PC-9 (cell line): ENCODE data around the gene CD300E. TPM values are rescaled to one million over a fixed set of nuclear protein-coding genes. Genes with fewer than 3 reads are reported as not detected.
"Not testable (repeated sequence)": the region's sequence is repeated elsewhere in the genome, so short reads cannot be mapped to it uniquely, and the experiment has no call there.

Experiments used
- BruUV-seq: library from RNA; stranded (reverse); fragments of 400-500 nt; replicated peaks from 2 replicates; lab custom pipeline; 2021; lab: Mats Ljungman, UMichigan
- CTCF ChIA-PET: fragments of 300-600 bp; sonication (Branson Sonifier 250); formaldehyde crosslinking; loops from one replicate; lab custom pipeline; 2022; ENCODE audit warnings: antibody characterized with exemption; lab: Charles Lee
- POLR2A ChIA-PET: fragments of 300-600 bp; sonication (Branson Sonifier 250); formaldehyde crosslinking; loops from one replicate; lab custom pipeline; 2022; ENCODE audit warnings: antibody characterized with exemption; ENCODE audit not compliant: unreplicated experiment; lab: Charles Lee
- DNase-seq, 2 experiments: peaks; one replicate each; pipeline versions ENCODE4 v3.0.0 to v3.0.0-alpha.2; 2015 to 2022; ENCODE audit warnings: mixed read lengths in 1 of 2
- H2AFZ ChIP-seq: fragments of 200-600 bp; sonication (generic); 2 replicates; pipeline ENCODE4 v1.8.1; 2017; ENCODE audit warnings: antibody characterized with exemption
- H3F3A ChIP-seq: fragments of 200-600 bp; sonication (generic); 2 replicates; pipeline ENCODE4 v1.8.1; 2017; ENCODE audit warnings: antibody characterized with exemption, mild to moderate bottlenecking, low read depth; ENCODE audit not compliant: insufficient read depth
- H3K27ac ChIP-seq: fragments of 200-600 bp; sonication (generic); 2 replicates; pipeline ENCODE4 v1.6.1; 2016; ENCODE audit warnings: mixed run types
- H3K27me3 ChIP-seq: fragments of 200-600 bp; sonication (generic); 2 replicates; pipeline ENCODE4 v1.6.1; 2016; ENCODE audit warnings: low read depth, mixed run types; ENCODE audit not compliant: insufficient read depth
- H3K36me3 ChIP-seq: fragments of 200-600 bp; sonication (generic); 2 replicates; pipeline ENCODE4 v1.6.1; 2016; ENCODE audit warnings: low read depth, mixed run types
- H3K4me1 ChIP-seq: fragments of 200-600 bp; sonication (generic); replicated peaks from 2 replicates; pipeline ENCODE4 v1.6.1; 2016; ENCODE audit warnings: mixed run types; ENCODE audit not compliant: insufficient read depth
- H3K4me2 ChIP-seq: fragments of 200-600 bp; sonication (generic); 2 replicates; pipeline ENCODE4 v1.6.1; 2017; ENCODE audit warnings: mixed run types
- H3K4me3 ChIP-seq: fragments of 200-600 bp; sonication (generic); 2 replicates; pipeline ENCODE4 v1.6.1; 2016; ENCODE audit warnings: mixed run types
- H3K79me2 ChIP-seq: fragments of 200-600 bp; sonication (generic); 2 replicates; pipeline ENCODE4 v1.6.1; 2017; ENCODE audit warnings: low read depth, mixed run types
- H3K9me2 ChIP-seq: fragments of 200-600 bp; sonication (generic); 2 replicates; pipeline ENCODE4 v1.8.1; 2017; ENCODE audit warnings: mild to moderate bottlenecking; ENCODE audit not compliant: insufficient read depth
- H3K9me3 ChIP-seq: fragments of 200-600 bp; sonication (generic); 2 replicates; pipeline ENCODE4 v1.8.1; 2016; ENCODE audit warnings: low read depth; ENCODE audit not compliant: insufficient read depth
- H4K20me1 ChIP-seq: fragments of 200-600 bp; sonication (generic); 2 replicates; pipeline ENCODE4 v1.8.1; 2017; ENCODE audit not compliant: insufficient read depth
- EZH2 ChIP-seq: fragments of 200-600 bp; sonication (generic); IDR thresholded peaks from 2 replicates; pipeline ENCODE4 v1.8.0; 2017; ENCODE audit warnings: antibody characterized with exemption, low read depth
- intact Hi-C: fragments of 100-400 bp; cut with micrococcal nuclease; formaldehyde crosslinking; loops from one replicate; pipeline ENCODE4 v1.10.0; 2022; ENCODE audit not compliant: unreplicated experiment
- total RNA-seq: library from RNA; stranded (reverse); gene quantifications from 2 replicates; pipeline ENCODE4 v1.2.3, GENCODE V29; 2021
- TF ChIP-seq, protein P1 (sequence below): fragments of 200-600 bp; sonication (generic); conservative IDR thresholded peaks from 2 replicates; pipeline ENCODE4 v1.6.1; 2017; ENCODE audit warnings: mixed run types, antibody characterized with exemption, mild to moderate bottlenecking, moderate library complexity

CD300E gene
- total RNA-seq, 1 experiment from 2014 or later: not detected

DNA sequence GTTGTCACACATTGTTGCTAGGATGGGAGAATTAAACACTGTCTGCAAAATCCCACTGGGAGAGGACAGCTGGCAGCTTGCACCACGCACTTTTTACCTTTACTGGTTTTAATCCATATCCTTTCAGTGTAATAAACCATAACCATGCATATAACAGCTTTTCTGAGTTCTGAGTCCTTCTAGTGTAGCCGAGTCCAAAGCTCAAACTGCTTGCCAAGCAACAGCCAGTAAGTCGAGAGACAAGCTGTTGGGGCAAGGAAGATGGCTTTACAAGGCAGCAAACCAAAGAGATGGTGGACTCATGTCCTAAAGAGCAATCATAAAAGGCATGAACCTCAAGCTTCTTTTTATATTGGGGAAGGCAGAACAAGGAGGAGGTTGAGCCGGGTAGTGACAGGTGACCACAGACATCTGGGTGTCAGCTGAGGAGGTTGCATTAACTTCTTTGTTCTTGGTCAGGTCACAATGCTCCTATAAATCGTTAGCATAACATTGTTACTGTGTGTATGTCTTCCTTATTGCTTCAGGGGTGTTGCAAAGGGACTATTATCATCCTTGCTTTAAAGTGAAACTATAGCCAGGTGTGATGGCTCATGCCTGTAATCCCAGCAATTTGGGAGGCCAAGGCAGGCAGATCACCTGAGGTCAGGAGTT, 48.9 kb downstream of the CD300E start:
- H3K9me2 ChIP-seq: no peaks in the 10 kb centered on the region
- no peaks in the 10 kb centered on the region for H3K36me3 ChIP-seq
- H3K27me3 ChIP-seq: peaks cover 92% of the 10 kb centered on the region
- H3F3A ChIP-seq: no peaks in the 10 kb centered on the region
- TF ChIP-seq, protein P1, sequence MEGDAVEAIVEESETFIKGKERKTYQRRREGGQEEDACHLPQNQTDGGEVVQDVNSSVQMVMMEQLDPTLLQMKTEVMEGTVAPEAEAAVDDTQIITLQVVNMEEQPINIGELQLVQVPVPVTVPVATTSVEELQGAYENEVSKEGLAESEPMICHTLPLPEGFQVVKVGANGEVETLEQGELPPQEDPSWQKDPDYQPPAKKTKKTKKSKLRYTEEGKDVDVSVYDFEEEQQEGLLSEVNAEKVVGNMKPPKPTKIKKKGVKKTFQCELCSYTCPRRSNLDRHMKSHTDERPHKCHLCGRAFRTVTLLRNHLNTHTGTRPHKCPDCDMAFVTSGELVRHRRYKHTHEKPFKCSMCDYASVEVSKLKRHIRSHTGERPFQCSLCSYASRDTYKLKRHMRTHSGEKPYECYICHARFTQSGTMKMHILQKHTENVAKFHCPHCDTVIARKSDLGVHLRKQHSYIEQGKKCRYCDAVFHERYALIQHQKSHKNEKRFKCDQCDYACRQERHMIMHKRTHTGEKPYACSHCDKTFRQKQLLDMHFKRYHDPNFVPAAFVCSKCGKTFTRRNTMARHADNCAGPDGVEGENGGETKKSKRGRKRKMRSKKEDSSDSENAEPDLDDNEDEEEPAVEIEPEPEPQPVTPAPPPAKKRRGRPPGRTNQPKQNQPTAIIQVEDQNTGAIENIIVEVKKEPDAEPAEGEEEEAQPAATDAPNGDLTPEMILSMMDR: no peak
- no peak for TF ChIP-seq EZH2
- H4K20me1 ChIP-seq: no peaks in the 10 kb centered on the region
- no TSS peak for BruUV-seq
- ChIA-PET CTCF (no interaction called here), POLR2A (no interaction called here)
- no peaks in the 10 kb centered on the region for H3K4me1 ChIP-seq
- no peak overlapping the region for H2AFZ ChIP-seq
- H3K9me3 ChIP-seq: no peaks in the 10 kb centered on the region
- no peak overlapping the region for H3K4me2 ChIP-seq
- no peaks in the 10 kb centered on the region for H3K79me2 ChIP-seq
- H3K27ac ChIP-seq: no peak overlapping the region
- no peak overlapping the region for H3K4me3 ChIP-seq
- DNase-seq: no peak
- intact Hi-C loops: no loop called here

DNA sequence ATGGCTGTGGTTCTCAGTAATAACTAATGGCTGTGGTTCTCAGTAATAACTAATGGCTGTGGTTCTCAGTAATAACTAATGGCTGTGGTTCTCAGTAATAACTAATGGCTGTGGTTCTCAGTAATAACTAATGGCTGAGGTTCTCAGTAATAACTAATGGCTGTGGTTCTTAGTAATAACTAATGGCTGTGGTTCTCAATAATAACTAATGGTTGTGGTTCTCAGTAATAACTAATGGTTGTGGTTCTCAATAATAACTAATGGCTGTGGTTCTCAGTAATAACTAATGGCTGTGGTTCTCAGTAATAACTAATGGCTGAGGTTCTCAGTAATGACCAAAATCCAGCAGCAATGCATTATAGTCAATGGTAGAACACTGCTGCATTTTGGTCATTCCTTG, 49.9 kb downstream of the CD300E start:
- H4K20me1 ChIP-seq, H3K9me3 ChIP-seq, H3K27ac ChIP-seq, POLR2A ChIA-PET, BruUV-seq, H3K9me2 ChIP-seq, H3K4me1 ChIP-seq, DNase-seq, H3F3A ChIP-seq, H3K4me3 ChIP-seq, H3K4me2 ChIP-seq, H3K36me3 ChIP-seq, H3K79me2 ChIP-seq, intact Hi-C loops, CTCF ChIA-PET, H2AFZ ChIP-seq: not testable (repeated sequence)
- H3K27me3 ChIP-seq: peaks cover 83% of the 10 kb centered on the region

DNA sequence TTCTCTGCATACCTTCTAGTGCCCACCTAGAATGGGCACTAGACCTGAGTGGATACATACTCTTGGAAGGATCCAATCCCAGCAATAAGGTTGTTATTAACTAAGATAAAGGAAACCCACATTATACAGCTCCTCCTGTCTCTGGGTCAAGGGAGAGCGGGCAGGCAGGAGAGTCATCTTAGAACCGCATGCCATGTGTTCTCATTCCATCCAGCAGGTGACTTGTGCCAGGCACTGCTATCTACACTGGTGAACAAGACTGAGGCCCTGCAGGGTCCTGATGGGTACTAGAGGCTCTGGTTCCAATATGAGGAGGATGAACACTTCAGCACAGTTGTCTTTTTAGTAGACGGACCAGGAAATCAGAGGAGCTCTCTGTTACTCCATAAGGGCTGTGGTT, 50.4 kb downstream of the CD300E start:
- Histone ChIP-seq H4K20me1 (no peaks in the 10 kb centered on the region), H3K4me2 (no peak overlapping the region), H3K9me3 (no peaks in the 10 kb centered on the region), H3K36me3 (no peaks in the 10 kb centered on the region), H3K4me1 (no peaks in the 10 kb centered on the region), H3K27me3 (peaks cover 79% of the 10 kb centered on the region), H3K9me2 (no peaks in the 10 kb centered on the region), H3F3A (no peaks in the 10 kb centered on the region), H3K4me3 (no peak overlapping the region), H3K79me2 (no peaks in the 10 kb centered on the region), H3K27ac (no peak overlapping the region), H2AFZ (no peak overlapping the region)
- no TSS peak for BruUV-seq
- no peak for DNase-seq
- intact Hi-C loops: no loop called here
- POLR2A ChIA-PET: no interaction called here
- CTCF ChIA-PET: no interaction called here
- TF ChIP-seq, protein P1: no peak
- no peak for TF ChIP-seq EZH2
